ENCODE data around the gene FOCAD.

FOCAD gene

GRCh38 chr9:20760246-20760891, 76.3 kb downstream of the FOCAD start:
- Histone ChIP-seq H3K9me3 (replicated peaks in 1 of 2; ENCODE audit: control insufficient read depth in 2 of 2, insufficient read depth in 1 of 2, low read depth in 1 of 2, low read length in 2 of 2) (no peaks in the 10 kb centered on the region), H3K9ac (ENCODE audit: low read depth, low read length, poor library complexity) (no peak overlapping the region), H3K18ac (ENCODE audit: low read length) (no peak overlapping the region), H2AFZ (ENCODE audit: low read length) (no peak overlapping the region), H3K4me2 (ENCODE audit: insufficient read depth, low read length, poor library complexity, severe bottlenecking) (no peak overlapping the region), H2BK15ac (ENCODE audit: low read length) (no peak overlapping the region), H3K36me3 (replicated peaks in 1 of 2; ENCODE audit: control insufficient read depth in 2 of 2, insufficient read depth in 2 of 2, low read length in 2 of 2) (peaks cover 1 to 33% of the 10 kb centered on the region in 2 donors), H3K4me1 (ENCODE audit: control insufficient read depth in 2 of 2, insufficient read depth in 1 of 2, low read depth in 1 of 2, low read length in 2 of 2) (no peaks in the 10 kb centered on the region), H3K27me3 (ENCODE audit: control insufficient read depth in 3 of 3, insufficient read depth in 3 of 3, low read depth in 1 of 3, low read length in 3 of 3) (no peaks in the 10 kb centered on the region), H2BK120ac (ENCODE audit: low read depth, low read length) (no peak overlapping the region), H2BK5ac (ENCODE audit: low read length) (no peak overlapping the region), H3K27ac (replicated peaks; ENCODE audit: low read length) (no peak overlapping the region), H3K4ac (ENCODE audit: low read length) (no peak overlapping the region), H4K8ac (ENCODE audit: low read depth, low read length) (no peak overlapping the region), H4K91ac (ENCODE audit: low read depth, low read length, poor library complexity) (no peak overlapping the region), H2AK5ac (ENCODE audit: low read depth, low read length) (no peak overlapping the region), H3K4me3 (ENCODE audit: low read length in 2 of 2) (no peak overlapping the region), H3K14ac (ENCODE audit: low read length) (no peak overlapping the region), H3K79me1 (ENCODE audit: low read depth, low read length) (no peaks in the 10 kb centered on the region), H3K23ac (ENCODE audit: low read depth, low read length, poor library complexity) (no peak overlapping the region), H2BK12ac (ENCODE audit: low read length) (no peak overlapping the region)
- no CpG with 5 or more reads among the region's 3 CpGs for WGBS, 2 donors (ENCODE audit: extremely low coverage in 2 of 2, insufficient read length in 2 of 2, insufficient replicate concordance in 1 of 2)
- no peak for DNase-seq (ENCODE audit: low spot score)

GRCh38 chr9:20770947-20771346, 86.9 kb downstream of the FOCAD start:
- Histone ChIP-seq H3K4me3 (ENCODE audit: low read length in 2 of 2) (no peak overlapping the region), H3K36me3 (replicated peaks in 1 of 2; ENCODE audit: control insufficient read depth in 2 of 2, insufficient read depth in 2 of 2, low read length in 2 of 2) (peaks cover 11 to 47% of the 10 kb centered on the region in 2 donors), H3K9me3 (replicated peaks in 1 of 2; ENCODE audit: control insufficient read depth in 2 of 2, insufficient read depth in 1 of 2, low read depth in 1 of 2, low read length in 2 of 2) (peaks cover 5 to 7% of the 10 kb centered on the region in 2 donors), H3K14ac (ENCODE audit: low read length) (no peak overlapping the region), H4K8ac (ENCODE audit: low read depth, low read length) (no peak overlapping the region), H2BK12ac (ENCODE audit: low read length) (no peak overlapping the region), H2BK15ac (ENCODE audit: low read length) (no peak overlapping the region), H3K27ac (replicated peaks; ENCODE audit: low read length) (no peak overlapping the region), H2BK5ac (ENCODE audit: low read length) (no peak overlapping the region), H3K79me1 (ENCODE audit: low read depth, low read length) (no peaks in the 10 kb centered on the region), H3K4me2 (ENCODE audit: insufficient read depth, low read length, poor library complexity, severe bottlenecking) (no peak overlapping the region), H3K18ac (ENCODE audit: low read length) (no peak overlapping the region), H3K4ac (ENCODE audit: low read length) (no peak overlapping the region), H3K23ac (ENCODE audit: low read depth, low read length, poor library complexity) (no peak overlapping the region), H4K91ac (ENCODE audit: low read depth, low read length, poor library complexity) (no peak overlapping the region), H2AFZ (ENCODE audit: low read length) (no peak overlapping the region), H2AK5ac (ENCODE audit: low read depth, low read length) (no peak overlapping the region), H3K27me3 (ENCODE audit: control insufficient read depth in 3 of 3, insufficient read depth in 3 of 3, low read depth in 1 of 3, low read length in 3 of 3) (no peaks in the 10 kb centered on the region), H3K4me1 (ENCODE audit: control insufficient read depth in 2 of 2, insufficient read depth in 1 of 2, low read depth in 1 of 2, low read length in 2 of 2) (peaks cover 0 to 5% of the 10 kb centered on the region in 2 donors), H2BK120ac (ENCODE audit: low read depth, low read length) (no peak overlapping the region), H3K9ac (ENCODE audit: low read depth, low read length, poor library complexity) (no peak overlapping the region)
- no peak for DNase-seq (ENCODE audit: low spot score)
- 100% methylated on average over 1 of the region's 1 CpG; no CpG with 5 or more reads in 1 of the 2 donors for WGBS, 2 donors (ENCODE audit: extremely low coverage in 2 of 2, insufficient read length in 2 of 2, insufficient replicate concordance in 1 of 2)

- peaks cover 0 to 5% of the 10 kb centered on the region in 2 donors for H3K4me1 ChIP-seq (ENCODE audit: control insufficient read depth in 2 of 2, insufficient read depth in 1 of 2, low read depth in 1 of 2, low read length in 2 of 2)
- peaks cover 11 to 42% of the 10 kb centered on the region in 2 donors for H3K36me3 ChIP-seq (replicated peaks in 1 of 2; ENCODE audit: control insufficient read depth in 2 of 2, insufficient read depth in 2 of 2, low read length in 2 of 2)
- H3K9me3 ChIP-seq (replicated peaks in 1 of 2; ENCODE audit: control insufficient read depth in 2 of 2, insufficient read depth in 1 of 2, low read depth in 1 of 2, low read length in 2 of 2), result peaks cover 5 to 7% of the 10 kb centered on the region in 2 donors
- no peak overlapping the region for H3K4ac ChIP-seq (ENCODE audit: low read length)
- H3K14ac ChIP-seq (ENCODE audit: low read length), result no peak overlapping the region
- no peak overlapping the region for H2BK12ac ChIP-seq (ENCODE audit: low read length)
- H3K27me3 ChIP-seq (ENCODE audit: control insufficient read depth in 3 of 3, insufficient read depth in 3 of 3, low read depth in 1 of 3, low read length in 3 of 3), result no peaks in the 10 kb centered on the region
- H3K23ac ChIP-seq (ENCODE audit: low read depth, low read length, poor library complexity), result no peak overlapping the region
- H3K18ac ChIP-seq (ENCODE audit: low read length), result no peak overlapping the region
- no peak overlapping the region for H2AFZ ChIP-seq (ENCODE audit: low read length)
- no peak overlapping the region for H2AK5ac ChIP-seq (ENCODE audit: low read depth, low read length)
- DNase-seq (ENCODE audit: low spot score), result no peak
- no peaks in the 10 kb centered on the region for H3K79me1 ChIP-seq (ENCODE audit: low read depth, low read length)
- no peak overlapping the region for H2BK120ac ChIP-seq (ENCODE audit: low read depth, low read length)
- H2BK5ac ChIP-seq (ENCODE audit: low read length), result no peak overlapping the region
- H4K91ac ChIP-seq (ENCODE audit: low read depth, low read length, poor library complexity), result no peak overlapping the region
- H3K27ac ChIP-seq (replicated peaks; ENCODE audit: low read length), result no peak overlapping the region
- H3K4me2 ChIP-seq (ENCODE audit: insufficient read depth, low read length, poor library complexity, severe bottlenecking), result no peak overlapping the region
- no peak overlapping the region for H3K9ac ChIP-seq (ENCODE audit: low read depth, low read length, poor library complexity)
- WGBS, 2 donors (ENCODE audit: extremely low coverage in 2 of 2, insufficient read length in 2 of 2, insufficient replicate concordance in 1 of 2), result no CpG with 5 or more reads among the region's 2 CpGs
- H4K8ac ChIP-seq (ENCODE audit: low read depth, low read length), result no peak overlapping the region
- no peak overlapping the region for H2BK15ac ChIP-seq (ENCODE audit: low read length)
- H3K4me3 ChIP-seq (ENCODE audit: low read length in 2 of 2), result no peak overlapping the region
These were observed 87.7 kb downstream of the FOCAD start for GRCh38 chr9:20771729-20772128.

- Histone ChIP-seq H2AFZ (ENCODE audit: low read length) (no peak overlapping the region), H2BK120ac (ENCODE audit: low read depth, low read length) (no peak overlapping the region), H2BK12ac (ENCODE audit: low read length) (no peak overlapping the region), H3K4ac (ENCODE audit: low read length) (no peak overlapping the region), H2BK5ac (ENCODE audit: low read length) (no peak overlapping the region), H3K79me1 (ENCODE audit: low read depth, low read length) (no peaks in the 10 kb centered on the region), H3K23ac (ENCODE audit: low read depth, low read length, poor library complexity) (no peak overlapping the region), H3K9ac (ENCODE audit: low read depth, low read length, poor library complexity) (no peak overlapping the region), H2BK15ac (ENCODE audit: low read length) (no peak overlapping the region), H3K9me3 (replicated peaks in 1 of 2; ENCODE audit: control insufficient read depth in 2 of 2, insufficient read depth in 1 of 2, low read depth in 1 of 2, low read length in 2 of 2) (no peaks in the 10 kb centered on the region), H3K14ac (ENCODE audit: low read length) (no peak overlapping the region), H3K4me1 (ENCODE audit: control insufficient read depth in 2 of 2, insufficient read depth in 1 of 2, low read depth in 1 of 2, low read length in 2 of 2) (peaks cover 0 to 5% of the 10 kb centered on the region in 2 donors), H3K18ac (ENCODE audit: low read length) (no peak overlapping the region), H2AK5ac (ENCODE audit: low read depth, low read length) (no peak overlapping the region), H4K8ac (ENCODE audit: low read depth, low read length) (no peak overlapping the region), H3K27me3 (ENCODE audit: control insufficient read depth in 3 of 3, insufficient read depth in 3 of 3, low read depth in 1 of 3, low read length in 3 of 3) (no peaks in the 10 kb centered on the region), H3K4me2 (ENCODE audit: insufficient read depth, low read length, poor library complexity, severe bottlenecking) (no peak overlapping the region), H3K36me3 (replicated peaks in 1 of 2; ENCODE audit: control insufficient read depth in 2 of 2, insufficient read depth in 2 of 2, low read length in 2 of 2) (peaks cover 6 to 30% of the 10 kb centered on the region in 2 donors), H4K91ac (ENCODE audit: low read depth, low read length, poor library complexity) (no peak overlapping the region), H3K27ac (replicated peaks; ENCODE audit: low read length) (no peak overlapping the region), H3K4me3 (ENCODE audit: low read length in 2 of 2) (no peak overlapping the region)
- DNase-seq (ENCODE audit: low spot score), result no peak
- WGBS, 2 donors (ENCODE audit: extremely low coverage in 2 of 2, insufficient read length in 2 of 2, insufficient replicate concordance in 1 of 2), result no CpG with 5 or more reads among the region's 2 CpGs
These were observed 91.6 kb downstream of the FOCAD start for GRCh38 chr9:20775683-20776082.

Measured in neuronal stem cell (in vitro differentiated cells).